Measurements from ENCODE around the gene LYRM9. TPM values are rescaled to one million over a fixed set of nuclear protein-coding genes. Genes with fewer than 3 reads are reported as not detected.

LYRM9 gene
- polyA plus RNA-seq, 1 of the 3 experiments (the other 2 are of a cell fraction), result 4.6 TPM

GRCh38 chr17:27905447-27906225, 12.5 kb upstream of the LYRM9 start:
- H3K4me3 ChIP-seq (ENCODE audit: low read depth in 2 of 2, low read length in 1 of 2), result no peak overlapping the region
- no peak for DNase-seq
- H2AFZ ChIP-seq (ENCODE audit: low read depth), result no peak overlapping the region
- CTCF ChIA-PET, result interaction anchor here (0.6 to 2.5 kb wide), 3 partner anchors 12 to 346 kb away, joined by 3 to 13 read pairs (median 3); no protein-coding TSS in a partner anchor
- TF ChIP-seq CHD2 (IDR thresholded peaks at IDR 0.05; ENCODE audit: low read length, partially characterized antibody) (no peak), GABPA (IDR thresholded peaks at IDR 0.05; ENCODE audit: low read depth) (no peak), RFX5 (IDR thresholded peaks at IDR 0.05; ENCODE audit: low read length) (no peak), EP300 (IDR thresholded peaks at IDR 0.05; ENCODE audit: borderline replicate concordance in 1 of 2, low read depth in 1 of 2, low read length in 1 of 2) (no peak), RAD21 (IDR thresholded peaks at IDR 0.05; ENCODE audit: low read length) (no peak), SIN3A (IDR thresholded peaks at IDR 0.05; ENCODE audit: borderline replicate concordance, low read depth, low read length) (no peak), MXI1 (IDR thresholded peaks at IDR 0.05; ENCODE audit: low read depth, low read length) (no peak), TAF1 (IDR thresholded peaks at IDR 0.05; ENCODE audit: borderline replicate concordance, low read depth, low read length) (no peak), JUND (IDR thresholded peaks at IDR 0.05) (no peak), FOSL2 (IDR thresholded peaks at IDR 0.05; ENCODE audit: borderline replicate concordance, low read depth) (no peak), RCOR1 (IDR thresholded peaks at IDR 0.05; ENCODE audit: low read length) (no peak), ELF1 (IDR thresholded peaks at IDR 0.05) (no peak), NFIC (IDR thresholded peaks at IDR 0.05; ENCODE audit: borderline replicate concordance) (no peak), USF1 (IDR thresholded peaks at IDR 0.05; ENCODE audit: borderline replicate concordance, low read depth) (no peak)
- no peaks in the 10 kb centered on the region for H3F3A ChIP-seq (replicated peaks; ENCODE audit: insufficient read depth)
- peaks cover 0 to 14% of the 10 kb centered on the region in 2 experiments; a peak in 1 of 4 replicates for H3K4me1 ChIP-seq (ENCODE audit: control insufficient read depth in 1 of 2, insufficient read depth in 2 of 2, low read depth in 1 of 2, low read length in 1 of 2)
- WGBS (ENCODE audit: low lambda C conversion rate), result 56% methylated on average over 9 of the region's 9 CpGs
- no peaks in the 10 kb centered on the region for H3K9me3 ChIP-seq
- H3K27ac ChIP-seq (ENCODE audit: low read depth in 2 of 2, low read length in 1 of 2), result no peak overlapping the region
- H3K4me2 ChIP-seq, result no peak overlapping the region
- no peaks in the 10 kb centered on the region for H3K9me2 ChIP-seq
- peaks cover 5% of the 10 kb centered on the region; the same call in 1 of the 2 replicates for H3K27me3 ChIP-seq (ENCODE audit: insufficient read depth)
- H3K36me3 ChIP-seq (replicated peaks in 1 of 2; ENCODE audit: control insufficient read depth in 1 of 2, insufficient read depth in 2 of 2, low read length in 1 of 2), result no peaks in the 10 kb centered on the region
- no peaks in the 10 kb centered on the region for H3K79me2 ChIP-seq (ENCODE audit: insufficient read depth)
- POLR2A ChIA-PET, result no interaction called here
- no peaks in the 10 kb centered on the region for H4K20me1 ChIP-seq (ENCODE audit: insufficient read depth)
- no peak overlapping the region for H3K9ac ChIP-seq

GRCh38 chr17:27904534-27905446, 11.6 kb upstream of the LYRM9 start:
- no peaks in the 10 kb centered on the region for H3K79me2 ChIP-seq (ENCODE audit: insufficient read depth)
- no peaks in the 10 kb centered on the region for H3F3A ChIP-seq (replicated peaks; ENCODE audit: insufficient read depth)
- no peak overlapping the region for H2AFZ ChIP-seq (ENCODE audit: low read depth)
- H3K27ac ChIP-seq (ENCODE audit: low read depth in 2 of 2, low read length in 1 of 2), result no peak overlapping the region
- no peak for DNase-seq
- POLR2A ChIA-PET, result no interaction called here
- no peak overlapping the region for H3K4me3 ChIP-seq (ENCODE audit: low read depth in 2 of 2, low read length in 1 of 2)
- H3K36me3 ChIP-seq (replicated peaks in 1 of 2; ENCODE audit: control insufficient read depth in 1 of 2, insufficient read depth in 2 of 2, low read length in 1 of 2), result no peaks in the 10 kb centered on the region
- H3K4me1 ChIP-seq (ENCODE audit: control insufficient read depth in 1 of 2, insufficient read depth in 2 of 2, low read depth in 1 of 2, low read length in 1 of 2), result peaks cover 0 to 14% of the 10 kb centered on the region in 2 experiments; a peak in 1 of 4 replicates
- CTCF ChIA-PET, result interaction anchor here (0.6 to 2.5 kb wide), 3 partner anchors 11 to 347 kb away, joined by 3 to 13 read pairs (median 3); no protein-coding TSS in a partner anchor
- H4K20me1 ChIP-seq (ENCODE audit: insufficient read depth), result no peaks in the 10 kb centered on the region
- H3K4me2 ChIP-seq, result no peak overlapping the region
- H3K9me2 ChIP-seq, result no peaks in the 10 kb centered on the region
- H3K9me3 ChIP-seq, result no peaks in the 10 kb centered on the region
- H3K9ac ChIP-seq, result no peak overlapping the region
- H3K27me3 ChIP-seq (ENCODE audit: insufficient read depth), result peaks cover 5% of the 10 kb centered on the region; the same call in 1 of the 2 replicates
- 42% methylated on average over 5 of the region's 5 CpGs for WGBS (ENCODE audit: low lambda C conversion rate)
- TF ChIP-seq ELF1 (IDR thresholded peaks at IDR 0.05), result no peak
- TF ChIP-seq YY1 (IDR thresholded peaks at IDR 0.05; ENCODE audit: low read depth), result no peak
- TF ChIP-seq USF2 (IDR thresholded peaks at IDR 0.05; ENCODE audit: borderline replicate concordance, low read depth, low read length), result no peak
- no peak for TF ChIP-seq IRF3 (IDR thresholded peaks at IDR 0.05; ENCODE audit: low read depth, low read length)

All from SK-N-SH (cell line).